HG02852 (cell line): ENCODE results near the gene GPR158.

Source experiments
- ATAC-seq: cut with Tn5 transposase; IDR thresholded peaks from one replicate; pipeline ENCODE4 v1.9.1; 2021; ENCODE audit warnings: mild to moderate bottlenecking, moderate library complexity; ENCODE audit not compliant: unreplicated experiment

The GPR158 gene

GRCh38 chr10:25206693-25207414 lies 32.1 kb downstream of the GPR158 start:
- no peak for ATAC-seq

- no peak for ATAC-seq
Measured at GRCh38 chr10:25209618-25210017, 34.8 kb downstream of the GPR158 start.

- ATAC-seq = no peak
Measured at GRCh38 chr10:25210265-25210664, 35.5 kb downstream of the GPR158 start.

DNA sequence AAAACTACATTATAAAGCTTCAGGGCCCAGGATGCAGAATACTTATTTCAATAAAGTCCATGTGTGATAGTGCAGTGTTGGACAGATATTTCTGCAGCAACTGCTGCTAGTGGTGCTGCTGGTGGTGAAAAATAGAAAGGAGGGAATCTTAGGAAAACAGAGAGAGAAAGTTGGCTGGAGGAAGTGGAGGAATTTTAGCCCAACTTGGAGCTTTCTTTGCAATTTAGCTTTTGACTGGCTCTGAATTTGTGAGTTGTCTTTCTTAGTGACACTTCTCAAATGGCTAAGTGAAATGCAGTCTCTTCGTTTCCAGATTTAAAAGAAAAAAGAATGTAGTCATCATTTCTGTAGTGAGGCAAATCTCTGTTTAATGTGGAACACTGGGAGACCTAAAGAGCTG lies 45.4 kb downstream of the GPR158 start:
- ATAC-seq = no peak

- no peak for ATAC-seq
Measured at GRCh38 chr10:25222085-25222660, 47.4 kb downstream of the GPR158 start.

GRCh38 chr10:25226775-25227682 lies 52.2 kb downstream of the GPR158 start:
- no peak for ATAC-seq

GRCh38 chr10:25231751-25232150 lies 57.0 kb downstream of the GPR158 start:
- ATAC-seq = no peak

- ATAC-seq = no peak
Measured at GRCh38 chr10:25232204-25232603, 57.4 kb downstream of the GPR158 start.

- no peak for ATAC-seq
Measured at GRCh38 chr10:25245165-25245564, 70.4 kb downstream of the GPR158 start.

GRCh38 chr10:25257646-25258045 lies 82.8 kb downstream of the GPR158 start:
- no peak for ATAC-seq

DNA sequence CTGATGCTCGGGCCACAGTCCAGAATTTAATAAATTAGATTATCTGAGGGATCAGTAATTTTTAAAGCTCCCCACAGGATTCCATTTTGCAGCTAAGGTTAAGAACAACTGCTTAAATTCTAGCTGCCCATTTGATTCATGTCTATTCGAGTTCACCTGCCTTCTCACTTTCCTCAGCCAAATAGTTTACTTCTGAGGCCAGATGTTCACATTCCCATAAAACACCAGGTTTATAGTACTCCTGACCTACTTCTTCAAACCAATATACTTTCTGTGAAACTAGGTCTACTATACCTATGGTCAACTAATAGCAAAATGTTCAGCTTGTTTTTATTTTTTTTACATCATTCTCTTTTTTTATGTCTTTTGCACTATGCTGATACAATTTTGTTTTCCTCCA lies 86.3 kb downstream of the GPR158 start:
- ATAC-seq = no peak

DNA sequence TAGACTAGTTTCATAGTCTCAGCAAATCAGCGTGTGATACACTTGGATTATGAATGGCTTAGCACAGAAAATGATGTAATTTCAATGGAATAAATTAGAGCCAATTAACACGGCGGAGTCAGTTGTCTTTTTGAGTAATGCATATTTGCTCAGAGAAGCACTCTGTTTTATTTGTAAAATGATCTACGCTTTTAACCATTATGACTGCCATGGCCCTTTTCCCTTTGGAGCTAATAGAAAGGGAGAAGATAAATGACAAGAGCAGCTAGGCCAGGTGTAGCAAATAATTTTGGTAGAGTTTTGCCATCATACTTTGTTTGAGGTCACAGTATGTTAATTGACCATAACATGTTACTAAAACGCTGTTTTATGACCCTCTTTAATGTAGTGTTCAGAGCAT lies 86.8 kb downstream of the GPR158 start:
- ATAC-seq = no peak

GRCh38 chr10:25263931-25264330 lies 89.1 kb downstream of the GPR158 start:
- ATAC-seq = no peak

DNA sequence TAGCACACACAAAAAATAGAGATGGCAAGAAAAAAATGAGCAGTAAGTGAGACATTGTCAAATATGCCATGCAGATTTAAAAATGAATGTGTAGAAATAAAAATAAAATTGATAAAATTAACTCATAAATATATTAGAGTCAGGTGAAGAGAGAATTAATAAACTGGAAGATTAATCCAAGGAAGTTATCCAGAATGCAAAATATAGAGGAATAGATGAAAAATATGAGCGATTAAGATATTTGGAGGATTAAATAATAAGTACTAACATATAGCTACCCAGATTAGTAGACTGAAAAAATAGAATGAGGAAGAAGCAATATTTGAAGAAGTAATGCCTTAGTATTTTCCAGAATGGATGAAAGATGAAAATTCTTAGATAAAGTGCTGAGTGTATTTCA lies 103.4 kb downstream of the GPR158 start:
- no peak for ATAC-seq

- ATAC-seq = no peak
Measured at GRCh38 chr10:25280076-25280475, 105.3 kb downstream of the GPR158 start.

GRCh38 chr10:25280573-25280972 lies 105.8 kb downstream of the GPR158 start:
- no peak for ATAC-seq

DNA sequence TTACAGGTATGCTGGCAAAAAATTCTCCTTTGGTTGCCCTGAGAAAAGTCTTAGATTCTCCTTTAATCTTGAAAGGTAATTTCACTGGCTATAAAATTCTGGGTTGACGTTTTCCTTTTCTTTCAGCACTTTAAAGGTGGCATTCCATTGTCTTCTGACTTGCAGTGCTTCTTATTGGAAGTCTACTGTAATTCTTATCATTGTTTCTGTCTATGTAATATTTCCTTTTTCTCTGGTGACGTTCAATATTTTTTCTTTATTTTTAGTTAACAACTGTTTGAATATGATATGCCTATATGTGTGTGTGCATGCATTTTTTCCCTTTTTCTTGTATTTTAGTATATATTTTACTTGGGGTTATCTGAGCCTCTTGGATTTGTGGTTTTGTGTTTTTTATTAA lies 111.0 kb downstream of the GPR158 start:
- no peak for ATAC-seq

- no peak for ATAC-seq
Measured at GRCh38 chr10:25288181-25288580, 113.4 kb downstream of the GPR158 start.

DNA sequence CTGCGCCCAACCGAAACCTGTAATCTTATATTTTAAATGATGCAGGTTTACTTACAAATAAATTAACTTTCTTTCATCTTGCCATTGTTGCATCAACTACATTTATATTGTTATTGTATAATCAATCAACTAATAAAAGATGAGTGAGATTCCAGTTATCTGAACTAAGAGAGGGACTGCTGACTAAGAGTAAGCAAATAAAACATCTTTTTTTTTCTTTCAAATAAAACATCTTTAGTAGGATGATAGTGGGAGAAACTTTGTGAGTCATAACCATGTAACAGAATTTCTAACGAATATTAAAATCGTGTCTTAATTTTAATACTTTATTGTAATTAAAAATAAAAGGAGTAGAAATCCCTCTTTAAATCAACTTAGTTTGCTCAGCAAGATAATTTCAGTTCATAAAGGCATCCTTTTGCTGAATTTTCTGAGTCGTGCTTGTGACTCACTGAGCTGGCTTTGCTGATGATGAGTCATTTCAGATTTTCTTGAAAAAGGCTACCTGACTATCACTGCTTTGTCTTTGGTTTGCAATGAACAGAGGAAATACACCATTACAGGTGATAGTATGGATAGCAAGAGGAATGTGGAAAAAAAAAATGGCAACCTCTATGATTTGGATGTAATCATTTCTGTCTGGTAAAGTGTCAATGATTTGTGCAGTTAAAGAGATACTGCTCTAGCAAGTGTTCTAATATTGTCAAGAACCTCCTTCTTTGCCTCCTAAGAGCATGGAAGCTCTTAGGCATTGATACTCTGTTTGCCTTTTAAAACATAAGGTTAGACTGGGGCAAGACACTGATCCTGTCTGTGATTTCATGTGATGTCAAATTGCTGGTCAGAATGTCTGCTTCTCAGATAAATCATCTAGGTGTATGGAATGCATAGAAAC lies 119.5 kb downstream of the GPR158 start:
- no peak for ATAC-seq

- ATAC-seq = no peak
Measured at GRCh38 chr10:25296324-25296723, 121.5 kb downstream of the GPR158 start.

DNA sequence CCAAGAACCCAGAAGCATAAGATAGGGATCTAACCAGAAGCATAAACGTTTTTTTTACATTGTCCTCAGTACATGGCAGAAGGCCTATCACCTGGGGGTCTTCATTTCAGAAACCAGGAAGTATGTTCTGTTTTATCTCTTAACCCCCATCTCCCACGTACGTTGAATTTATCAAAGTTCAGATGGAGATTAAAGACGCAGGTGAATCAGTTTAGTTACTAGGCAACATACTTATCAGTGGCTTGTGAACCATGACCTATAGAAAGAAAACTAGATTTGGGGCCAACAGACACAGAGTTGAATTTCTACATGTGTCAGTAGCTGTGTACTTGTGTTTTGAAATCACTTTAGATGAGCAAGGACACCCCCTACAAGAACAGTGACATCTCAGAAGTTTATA lies 122.7 kb downstream of the GPR158 start:
- no peak for ATAC-seq
